HG02981 (cell line): ENCODE results near the gene TSHZ1.

Experiments used
- ATAC-seq: cut with Tn5 transposase; IDR thresholded peaks from one replicate; pipeline ENCODE4 v1.9.1; 2021; ENCODE audit warnings: mild to moderate bottlenecking, moderate library complexity; ENCODE audit not compliant: unreplicated experiment

Gene TSHZ1

GRCh38 chr18:75338631-75339030 is 128.0 kb downstream of the TSHZ1 start:
- ATAC-seq = no peak
